Measurements from ENCODE around the gene PADI3.
"Not testable (repeated sequence)": the region's sequence is repeated elsewhere in the genome, so short reads cannot be mapped to it uniquely, and the experiment has no call there.

PADI3 gene

GRCh38 chr1:17215545-17215890 lies 33.4 kb upstream of the PADI3 start:
- DNase-seq = no peak

- no peak for DNase-seq
These were observed 32.8 kb upstream of the PADI3 start for GRCh38 chr1:17216078-17216477.

DNA sequence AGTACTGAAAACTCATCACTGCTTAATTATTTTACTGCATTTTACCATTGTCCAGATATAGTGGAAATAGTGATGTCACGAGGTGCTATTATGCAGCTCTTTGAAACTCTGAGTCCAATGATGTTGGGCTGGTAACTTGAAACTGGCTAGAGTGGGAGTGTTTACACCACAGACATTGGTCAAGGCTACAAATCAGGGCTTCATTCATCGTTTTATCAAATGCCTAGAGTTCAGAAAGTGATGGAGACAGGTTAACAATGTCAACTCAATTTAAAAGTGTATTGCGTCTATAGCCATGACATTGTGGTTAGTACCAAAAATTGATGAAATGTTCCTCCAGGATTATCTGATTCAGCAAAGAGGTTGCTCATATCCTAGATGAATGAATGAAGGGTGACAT lies 31.3 kb upstream of the PADI3 start:
- no peak for DNase-seq

- no peak for DNase-seq
These were observed 30.0 kb upstream of the PADI3 start for GRCh38 chr1:17218939-17219338.

GRCh38 chr1:17220287-17220686 lies 28.6 kb upstream of the PADI3 start:
- no peak for DNase-seq

DNA sequence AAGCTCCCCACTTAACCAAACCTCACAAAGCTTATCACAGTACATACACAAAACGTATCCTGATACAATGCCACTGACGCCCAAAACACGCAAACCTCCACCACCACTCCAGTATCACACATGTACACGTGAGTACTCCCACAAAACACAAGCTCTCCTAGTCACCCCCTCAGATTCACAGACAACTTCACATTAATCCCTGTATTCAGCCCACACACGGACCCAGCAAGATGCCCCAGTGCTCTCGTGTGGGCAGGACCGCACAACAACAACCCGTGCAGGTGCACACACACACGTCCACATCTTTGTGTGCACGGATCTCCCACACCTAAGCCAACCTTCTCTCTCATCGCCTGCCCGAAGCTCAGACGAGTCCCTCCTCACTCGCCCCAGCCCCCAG lies 26.3 kb upstream of the PADI3 start:
- no peak for DNase-seq

DNA sequence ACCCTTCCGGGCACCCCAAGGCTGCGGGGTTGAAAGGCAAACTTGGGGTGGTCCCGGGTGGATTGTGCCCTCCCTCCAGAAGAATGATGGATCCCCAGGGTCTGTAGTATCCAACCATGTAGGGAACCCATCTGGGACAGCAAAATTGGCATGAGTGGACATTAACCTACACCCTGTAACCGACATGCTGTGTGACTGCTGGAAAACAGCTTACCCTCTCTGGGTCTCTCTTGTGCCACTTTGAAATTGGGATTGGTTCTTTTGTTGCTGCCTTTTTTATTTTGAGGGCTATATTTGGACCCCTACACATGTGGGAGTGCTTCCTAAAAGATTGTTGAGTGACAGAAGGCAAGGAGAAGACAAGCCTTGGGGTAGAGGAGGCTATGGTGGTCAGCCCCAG lies 24.5 kb upstream of the PADI3 start:
- DNase-seq = no peak

DNA sequence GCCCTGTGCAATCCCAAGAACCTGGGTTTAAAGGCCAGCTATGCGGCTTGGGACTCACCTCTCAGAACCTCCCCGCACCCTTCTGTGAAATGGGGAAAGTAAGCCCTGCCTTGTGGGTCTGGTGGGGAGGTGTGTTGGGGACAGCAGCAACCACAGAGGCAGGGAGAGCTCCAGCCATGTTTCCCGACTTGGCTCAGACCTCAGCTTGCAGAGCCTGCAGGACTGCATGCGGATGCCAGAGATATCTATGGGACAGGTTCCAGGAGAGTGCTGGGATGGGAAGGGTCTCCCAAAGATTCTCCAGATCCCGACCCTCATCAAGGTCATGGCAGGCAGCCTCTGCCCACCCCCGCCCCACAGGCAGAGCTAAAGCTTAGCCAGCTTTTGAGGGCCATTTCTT lies 23.8 kb upstream of the PADI3 start:
- DNase-seq = no peak

- DNase-seq = no peak
These were observed 21.5 kb upstream of the PADI3 start for GRCh38 chr1:17227358-17227915.

DNA sequence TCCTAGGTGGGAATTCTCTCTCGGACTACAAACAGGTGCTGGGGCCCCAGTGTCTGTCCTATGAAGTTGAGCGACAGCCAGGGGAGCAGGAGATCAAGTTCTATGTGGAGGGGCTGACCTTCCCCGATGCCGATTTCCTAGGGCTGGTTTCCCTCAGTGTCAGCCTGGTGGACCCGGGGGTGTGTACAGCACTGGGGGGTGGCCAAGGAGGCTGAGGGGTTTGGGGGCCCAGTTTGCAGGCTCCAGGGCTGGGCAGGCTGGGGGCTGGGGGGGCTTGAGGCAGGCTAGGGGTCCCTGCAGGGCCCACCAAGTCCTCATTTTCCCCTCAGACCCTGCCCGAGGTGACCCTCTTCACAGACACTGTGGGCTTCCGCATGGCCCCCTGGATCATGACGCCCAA lies 20.3 kb upstream of the PADI3 start:
- no peak for DNase-seq

- no peak for DNase-seq
These were observed 19.5 kb upstream of the PADI3 start for GRCh38 chr1:17229379-17229778.

- DNase-seq = no peak
These were observed 18.8 kb upstream of the PADI3 start for GRCh38 chr1:17230106-17230505.

DNA sequence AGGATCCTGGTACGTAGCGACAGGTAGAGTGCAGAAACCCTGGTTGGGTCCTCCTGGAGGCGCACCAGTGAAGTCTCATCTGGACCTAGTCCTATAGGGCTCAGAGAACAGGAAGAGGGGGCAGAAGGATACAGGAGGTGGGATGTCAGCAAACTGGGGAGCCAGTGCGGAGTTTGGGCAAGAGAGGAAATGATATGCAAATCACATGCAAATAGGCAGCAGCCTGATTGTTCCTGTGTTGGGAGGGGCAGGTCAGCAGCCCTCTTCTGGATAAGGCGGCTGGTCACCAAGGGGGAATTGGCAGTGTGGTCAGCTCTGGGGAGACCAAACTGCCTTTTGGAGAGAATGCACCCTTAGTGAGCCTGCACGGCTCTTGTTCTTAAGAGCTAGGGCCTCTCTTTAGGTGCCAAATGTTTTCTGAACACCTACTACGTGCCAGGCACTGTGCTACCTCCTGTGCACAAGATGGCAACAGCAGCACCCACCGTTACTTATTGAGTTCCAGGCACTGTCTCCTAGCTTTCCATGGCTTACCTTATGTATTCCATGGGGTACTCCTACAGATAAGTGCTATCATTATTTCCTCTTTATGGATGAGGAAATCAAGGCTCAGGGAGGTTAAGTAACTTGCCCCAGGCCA lies 18.1 kb upstream of the PADI3 start:
- DNase-seq = no peak

GRCh38 chr1:17232759-17233661 lies 15.9 kb upstream of the PADI3 start:
- DNase-seq = no peak

- no peak for DNase-seq
These were observed 15.1 kb upstream of the PADI3 start for GRCh38 chr1:17233675-17234320.

DNA sequence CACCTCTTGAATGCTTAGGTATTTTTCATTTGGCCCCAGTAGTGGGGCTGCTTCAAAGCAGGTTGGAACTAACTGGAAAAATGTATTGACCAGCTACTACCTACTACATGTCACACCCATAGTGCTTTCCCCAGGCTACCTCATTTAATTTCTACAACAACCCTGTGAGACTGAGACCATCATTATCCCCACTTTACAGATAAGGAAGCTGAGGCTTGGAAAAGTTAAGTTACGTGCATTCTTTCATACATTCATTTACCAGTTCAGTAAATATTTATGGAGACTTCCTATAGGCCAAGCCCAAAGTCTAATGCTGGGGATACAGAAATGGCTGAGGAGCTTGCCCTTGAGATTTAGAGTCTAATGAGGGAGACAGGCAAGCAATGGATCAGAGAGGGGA lies 14.5 kb upstream of the PADI3 start:
- no peak for DNase-seq

DNA sequence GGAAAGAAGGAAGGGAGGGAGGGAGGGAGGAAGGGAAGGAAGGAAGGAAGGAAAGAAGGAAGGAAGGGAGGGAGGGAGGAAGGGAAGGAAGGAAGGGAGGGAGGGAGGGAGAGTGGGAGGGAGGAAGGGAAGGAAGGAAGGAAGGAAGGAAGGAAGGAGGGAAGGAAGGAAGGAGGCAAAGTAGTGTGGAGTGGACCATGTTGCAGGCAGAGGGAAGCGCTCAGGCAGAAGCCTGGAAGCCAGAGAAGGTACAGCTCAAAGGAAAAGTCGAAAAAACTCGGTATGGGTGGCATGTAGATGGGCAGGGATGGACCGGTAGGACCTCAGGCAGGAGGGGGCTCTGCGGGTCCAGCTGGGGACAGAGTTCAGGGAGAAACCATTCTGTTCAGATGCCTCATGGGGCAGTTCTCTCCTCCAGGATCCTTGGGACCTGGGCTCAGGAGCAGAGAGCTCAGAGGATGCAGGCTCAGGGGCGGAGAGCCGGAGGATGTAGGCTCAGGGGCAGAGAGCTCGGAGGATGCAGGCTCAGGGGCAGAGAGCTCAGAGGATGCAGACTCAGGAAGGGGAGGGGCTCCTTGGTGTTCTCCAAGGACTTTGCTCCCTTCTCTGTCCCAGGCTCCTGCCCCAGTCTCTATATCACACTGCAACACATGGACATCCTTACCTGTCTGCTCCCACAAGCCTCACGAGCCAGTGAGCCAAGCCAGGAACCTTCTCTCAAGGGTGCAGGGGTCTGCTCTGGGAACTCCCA lies 13.6 kb upstream of the PADI3 start:
- DNase-seq = no peak

- peak; percentile 85 for DNase-seq
These were observed 11.9 kb upstream of the PADI3 start for GRCh38 chr1:17236779-17237560.

DNA sequence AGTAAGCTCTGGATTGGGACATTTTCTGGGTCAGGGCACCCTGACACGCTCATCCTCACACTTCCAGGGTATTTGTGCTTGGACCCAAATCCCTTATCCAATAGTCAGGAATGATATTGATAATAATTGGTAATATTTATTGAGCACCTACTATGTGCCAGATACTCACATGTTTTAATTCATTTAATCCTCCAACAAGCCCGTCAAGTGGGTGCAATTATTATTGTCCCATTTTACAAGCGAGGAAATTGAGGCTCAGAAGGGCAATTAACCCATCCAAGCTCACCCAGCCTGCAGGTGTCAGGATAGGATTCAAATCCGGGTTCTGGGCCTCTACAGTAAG lies 11.4 kb upstream of the PADI3 start:
- no peak for DNase-seq

DNA sequence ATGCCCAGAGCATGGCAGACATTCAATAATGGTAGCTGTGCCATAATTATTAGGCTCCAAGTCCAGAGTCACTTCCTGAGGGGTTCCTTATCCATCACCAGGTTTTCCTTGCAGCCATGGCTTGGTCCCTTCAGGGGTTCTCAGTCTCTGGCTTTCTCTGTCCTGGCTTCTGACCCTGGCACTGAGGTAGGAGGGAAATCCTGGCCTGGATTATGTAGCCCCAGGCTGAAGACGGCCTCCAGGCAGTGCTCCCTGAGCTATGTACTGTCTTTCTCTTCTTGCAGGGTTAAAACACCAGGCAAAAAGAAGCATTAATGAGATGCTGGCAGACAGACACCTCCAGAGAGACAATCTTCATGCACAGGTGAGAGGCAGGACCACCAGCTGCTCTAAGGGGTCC lies 9.5 kb upstream of the PADI3 start:
- peak; percentile 44 for DNase-seq

- not testable (repeated sequence) for DNase-seq
These were observed 7.7 kb upstream of the PADI3 start for GRCh38 chr1:17241011-17241779.

GRCh38 chr1:17241780-17242074 lies 7.2 kb upstream of the PADI3 start:
- DNase-seq = not testable (repeated sequence)

Data from NCI-H510A treated with DMSO at 0.1 percent for 48 hours (cell line).